Muscle of leg (tissue), 11 donors: ENCODE data around the gene IRF2. TPM values are rescaled to one million over a fixed set of nuclear protein-coding genes. Genes with fewer than 3 reads are reported as not detected.
A peak's percentile ranks its signal among the peaks of the same experiment; 100 is the strongest.
"Not testable (repeated sequence)": the region's sequence is repeated elsewhere in the genome, so short reads cannot be mapped to it uniquely, and the experiment has no call there.

ENCODE experiments used
- DNase-seq: peaks from one replicate; pipeline ENCODE4 v3.0.0; 2013
- H3K27ac ChIP-seq: one replicate; pipeline ENCODE4 v1.5.1; 2013; ENCODE audit warnings: mild to moderate bottlenecking, low read length, control low read depth
- H3K27me3 ChIP-seq: one replicate; pipeline ENCODE4 v1.6.1; 2013; ENCODE audit warnings: low read length; ENCODE audit not compliant: control insufficient read depth, insufficient read depth
- H3K36me3 ChIP-seq: one replicate; pipeline ENCODE4 v1.6.1; 2013; ENCODE audit warnings: low read length; ENCODE audit not compliant: control insufficient read depth, insufficient read depth
- H3K4me1 ChIP-seq: one replicate; pipeline ENCODE4 v1.6.1; 2013; ENCODE audit warnings: low read length; ENCODE audit not compliant: control insufficient read depth, insufficient read depth
- H3K4me3 ChIP-seq: one replicate; pipeline ENCODE4 v1.5.1; 2013; ENCODE audit warnings: low read length, control low read depth
- H3K9me3 ChIP-seq: replicated peaks from 2 replicates; pipeline ENCODE4 v1.6.1; 2013; ENCODE audit warnings: low read depth, low read length; ENCODE audit not compliant: control insufficient read depth
- WGBS: methylation state at CpG from one replicate; pipeline ENCODE4 v1.1.5; 2013; ENCODE audit warnings: missing lambda C conversion rate; ENCODE audit not compliant: insufficient coverage; 5-methylcytosine and 5-hydroxymethylcytosine counted together
- polyA plus RNA-seq, 8 donors: library from polyadenylated mRNA; unstranded; fragments of 120-200 nt; gene quantifications; one replicate each; pipeline versions ENCODE4 v1.2.1 to v1.2.3, GENCODE V29; 2013; ENCODE audit warnings: inconsistent platforms in 1 of 8, low replicate concordance in 1 of 8; ENCODE audit not compliant: insufficient read length in 8 of 8, insufficient read depth in 1 of 8
- total RNA-seq: library from RNA; stranded (reverse); fragments of 120-200 nt; gene quantifications from one replicate; pipeline ENCODE4 v1.2.4, GENCODE V29; 2013

The IRF2 gene
- total and polyA plus RNA-seq, 9 donors: 14.8 to 19.4 (median 17.7) TPM

- Histone ChIP-seq H3K27ac (peak overlapping the region; percentile 71), H3K36me3 (peaks cover 24% of the 10 kb centered on the region), H3K4me3 (no peak overlapping the region), H3K4me1 (peaks cover 51% of the 10 kb centered on the region), H3K9me3 (no peaks in the 10 kb centered on the region), H3K27me3 (no peaks in the 10 kb centered on the region)
- WGBS: 13% methylated on average over 8 of the region's 13 CpGs
- DNase-seq: peak; percentile 84
Observed at GRCh38 chr4:184384056-184384809, 90.1 kb downstream of the IRF2 start.

GRCh38 chr4:184383497-184384055 lies 90.8 kb downstream of the IRF2 start:
- no peaks in the 10 kb centered on the region for H3K9me3 ChIP-seq
- H3K4me1 ChIP-seq: peaks cover 51% of the 10 kb centered on the region
- no peak overlapping the region for H3K4me3 ChIP-seq
- H3K36me3 ChIP-seq: peaks cover 17% of the 10 kb centered on the region
- peak; percentile 80 for DNase-seq
- no CpG with 5 or more reads among the region's 8 CpGs for WGBS
- H3K27me3 ChIP-seq: no peaks in the 10 kb centered on the region
- H3K27ac ChIP-seq: peak overlapping the region; percentile 71

- Histone ChIP-seq H3K27ac (peak overlapping the region; percentile 3), H3K36me3 (peaks cover 9% of the 10 kb centered on the region), H3K9me3 (no peaks in the 10 kb centered on the region), H3K4me3 (no peak overlapping the region), H3K27me3 (no peaks in the 10 kb centered on the region), H3K4me1 (peaks cover 51% of the 10 kb centered on the region)
- WGBS: 23% methylated on average over 8 of the region's 12 CpGs
- peak; percentile 48 for DNase-seq
Observed at GRCh38 chr4:184382189-184382846, 92.0 kb downstream of the IRF2 start.

- DNase-seq: no peak
- no peaks in the 10 kb centered on the region for H3K36me3 ChIP-seq
- H3K4me3 ChIP-seq: no peak overlapping the region
- no peaks in the 10 kb centered on the region for H3K9me3 ChIP-seq
- peaks cover 34% of the 10 kb centered on the region for H3K4me1 ChIP-seq
- 83% methylated on average over 2 of the region's 4 CpGs for WGBS
- no peak overlapping the region for H3K27ac ChIP-seq
- H3K27me3 ChIP-seq: no peaks in the 10 kb centered on the region
Observed at GRCh38 chr4:184380707-184381106, 93.6 kb downstream of the IRF2 start.

- 92% methylated on average over 2 of the region's 5 CpGs for WGBS
- not testable (repeated sequence) for H3K9me3 ChIP-seq, H3K27ac ChIP-seq, H3K27me3 ChIP-seq, H3K4me3 ChIP-seq, DNase-seq, H3K36me3 ChIP-seq
- peaks cover 30% of the 10 kb centered on the region for H3K4me1 ChIP-seq
Observed at GRCh38 chr4:184380214-184380613, 94.1 kb downstream of the IRF2 start.

- H3K36me3 ChIP-seq: no peaks in the 10 kb centered on the region
- no peaks in the 10 kb centered on the region for H3K27me3 ChIP-seq
- no peak overlapping the region for H3K4me3 ChIP-seq
- no peak overlapping the region for H3K27ac ChIP-seq
- H3K4me1 ChIP-seq: peaks cover under 1% of the 10 kb centered on the region
- WGBS: no CpG with 5 or more reads among the region's 1 CpG
- H3K9me3 ChIP-seq: no peaks in the 10 kb centered on the region
- DNase-seq: no peak
Observed at GRCh38 chr4:184376923-184377322, 97.4 kb downstream of the IRF2 start.

- Histone ChIP-seq H3K9me3 (no peaks in the 10 kb centered on the region), H3K4me3 (no peak overlapping the region), H3K27me3 (no peaks in the 10 kb centered on the region), H3K36me3 (no peaks in the 10 kb centered on the region), H3K4me1 (no peaks in the 10 kb centered on the region), H3K27ac (no peak overlapping the region)
- DNase-seq: no peak
- WGBS: no CpG with 5 or more reads among the region's 1 CpG
Observed at GRCh38 chr4:184376126-184376838, 98.1 kb downstream of the IRF2 start.

- not testable (repeated sequence) for H3K4me1 ChIP-seq, DNase-seq, H3K9me3 ChIP-seq, H3K27me3 ChIP-seq, H3K36me3 ChIP-seq, H3K27ac ChIP-seq, H3K4me3 ChIP-seq
- 100% methylated on average over 1 of the region's 3 CpGs for WGBS
Observed at GRCh38 chr4:184375623-184376022, 98.7 kb downstream of the IRF2 start.

- WGBS: no CpG with 5 or more reads among the region's 1 CpG
- DNase-seq: no peak
- Histone ChIP-seq H3K27ac (no peak overlapping the region), H3K9me3 (no peaks in the 10 kb centered on the region), H3K36me3 (no peaks in the 10 kb centered on the region), H3K4me1 (no peaks in the 10 kb centered on the region), H3K4me3 (no peak overlapping the region), H3K27me3 (no peaks in the 10 kb centered on the region)
Observed at GRCh38 chr4:184375027-184375426, 99.3 kb downstream of the IRF2 start.

GRCh38 chr4:184373886-184374405 lies 100.4 kb downstream of the IRF2 start:
- no CpG with 5 or more reads among the region's 2 CpGs for WGBS
- H3K4me1 ChIP-seq: no peaks in the 10 kb centered on the region

More at GRCh38 chr4:184373886-184374405, 100.4 kb downstream of the IRF2 start:
- no peak for DNase-seq
- H3K9me3 ChIP-seq: no peaks in the 10 kb centered on the region
- no peak overlapping the region for H3K27ac ChIP-seq
- no peaks in the 10 kb centered on the region for H3K36me3 ChIP-seq
- H3K27me3 ChIP-seq: no peaks in the 10 kb centered on the region
- no peak overlapping the region for H3K4me3 ChIP-seq
